Ammon's horn (tissue), 1 donor: ENCODE results near the gene BOLL.
"Not testable (repeated sequence)": the region's sequence is repeated elsewhere in the genome, so short reads cannot be mapped to it uniquely, and the experiment has no call there.

Experiments used
- DNase-seq: peaks from one replicate; pipeline ENCODE4 v3.0.0-alpha.2; 2016; ENCODE audit warnings: low spot score

BOLL gene

GRCh38 chr2:197706839-197707207, 78.3 kb downstream of the BOLL start:
- no peak for DNase-seq

- peak; percentile 2 for DNase-seq
Measured at GRCh38 chr2:197705912-197706838, 78.9 kb downstream of the BOLL start.

- DNase-seq = peak; percentile 94
Measured at GRCh38 chr2:197705121-197705911, 79.8 kb downstream of the BOLL start, which contains the start of gene MARS2. Gene MARS2, plus strand, starts transcription at chr2:197705369. Its CDS starts 37 bp downstream, at chr2:197705406.

GRCh38 chr2:197704434-197705120, 80.5 kb downstream of the BOLL start:
- no peak for DNase-seq

DNA sequence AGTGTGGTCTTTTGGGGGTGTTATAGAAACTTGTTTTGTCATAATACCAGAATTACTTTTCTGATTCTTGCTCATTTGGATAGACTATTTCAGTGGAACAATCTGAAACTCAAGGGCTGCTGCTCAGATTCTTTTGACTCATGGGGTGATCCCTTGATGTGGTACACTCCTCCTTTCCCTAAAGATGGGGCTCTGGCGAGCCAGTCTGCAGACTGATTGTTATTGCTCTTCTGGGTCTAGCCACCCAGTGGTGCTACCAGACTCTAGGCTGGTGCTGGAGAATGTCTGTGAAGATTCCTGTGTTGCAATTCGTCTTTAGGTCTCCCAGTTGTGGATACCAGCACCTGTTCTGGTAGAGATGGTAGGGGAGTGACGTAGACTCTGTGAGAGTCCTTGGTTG, 84.2 kb downstream of the BOLL start:
- no peak for DNase-seq

GRCh38 chr2:197699724-197700123, 85.4 kb downstream of the BOLL start:
- DNase-seq = not testable (repeated sequence)

DNA sequence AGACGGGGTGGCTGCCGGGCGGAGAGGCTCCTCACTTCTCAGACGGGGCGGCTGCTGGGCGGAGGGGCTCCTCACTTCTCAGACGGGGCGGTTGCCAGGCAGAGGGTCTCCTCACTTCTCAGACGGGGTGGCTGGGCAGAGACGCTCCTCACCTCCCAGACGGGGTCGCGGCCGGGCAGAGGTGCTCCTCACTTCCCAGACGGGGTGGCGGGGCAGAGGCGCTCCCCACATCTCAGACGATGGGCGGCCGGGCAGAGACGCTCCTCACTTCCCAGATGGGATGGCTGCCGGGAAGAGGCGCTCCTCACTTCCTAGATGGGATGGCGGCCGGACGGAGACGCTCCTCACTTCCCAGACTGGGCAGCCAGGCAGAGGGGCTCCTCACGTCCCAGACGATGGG, 88.5 kb downstream of the BOLL start:
- DNase-seq = not testable (repeated sequence)

- not testable (repeated sequence) for DNase-seq
Measured at GRCh38 chr2:197695971-197696370, 89.1 kb downstream of the BOLL start.

DNA sequence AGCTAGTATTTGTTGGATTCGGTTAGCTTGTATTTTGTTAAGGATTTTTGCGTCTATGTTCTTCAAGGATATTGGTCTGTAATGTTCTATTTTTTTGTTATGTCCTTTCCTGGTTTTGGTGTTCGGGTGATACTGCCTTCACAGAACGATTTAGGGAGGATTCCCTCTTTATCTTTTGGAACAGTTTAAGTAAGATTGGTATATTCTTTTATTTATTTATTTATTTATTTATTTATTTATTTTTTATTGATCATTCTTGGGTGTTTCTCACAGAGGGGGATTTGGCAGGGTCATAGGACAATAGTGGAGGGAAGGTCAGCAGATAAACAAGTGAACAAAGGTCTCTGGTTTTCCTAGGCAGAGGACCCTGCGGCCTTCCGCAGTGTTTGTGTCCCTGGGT, 89.9 kb downstream of the BOLL start:
- DNase-seq = not testable (repeated sequence)

DNA sequence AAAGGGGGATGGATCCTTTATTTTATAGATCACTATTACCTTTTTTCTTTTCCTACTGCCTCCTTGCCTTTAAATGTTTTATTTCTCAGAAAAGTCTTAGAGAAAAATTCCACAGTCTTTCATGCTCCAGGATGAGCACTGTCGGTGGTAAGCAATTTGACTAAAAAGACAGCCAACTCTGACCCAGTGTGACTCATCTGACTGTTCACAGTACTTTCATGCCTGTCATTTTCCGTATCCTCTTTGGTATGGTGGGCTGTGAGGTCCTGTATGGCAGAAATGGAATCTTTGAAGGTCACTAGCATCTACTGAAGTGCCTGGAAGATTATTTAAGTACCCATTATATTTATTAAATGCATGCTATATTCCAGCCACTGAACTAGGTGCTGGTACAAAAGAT, 107.6 kb downstream of the BOLL start:
- DNase-seq = no peak

DNA sequence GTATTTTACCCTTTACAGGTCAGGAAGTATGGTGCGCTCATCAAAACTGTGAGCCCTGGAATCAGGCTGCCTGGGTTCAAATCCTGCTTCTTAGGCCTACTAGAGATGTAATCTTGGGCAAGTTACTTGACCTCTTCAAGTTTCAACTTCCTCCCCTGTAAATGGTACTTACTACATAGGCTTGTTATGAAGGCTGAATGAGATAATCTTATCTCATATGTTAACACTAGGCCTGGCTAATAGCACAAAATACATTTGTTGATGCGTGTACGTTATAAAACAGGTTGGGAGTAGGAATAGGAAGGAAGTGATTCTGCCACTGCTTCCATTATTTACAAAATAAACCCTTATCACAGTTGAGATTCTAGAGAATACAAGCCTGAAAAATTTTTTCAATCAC, 108.1 kb downstream of the BOLL start:
- no peak for DNase-seq
